ENCODE data around the gene TUBA4A. TPM values are rescaled to one million over a fixed set of nuclear protein-coding genes. Genes with fewer than 3 reads are reported as not detected.
"Not testable (repeated sequence)": the region's sequence is repeated elsewhere in the genome, so short reads cannot be mapped to it uniquely, and the experiment has no call there.

The TUBA4A gene
- total and polyA plus RNA-seq, 7 donors: 291 to 707 (median 556) TPM

DNA sequence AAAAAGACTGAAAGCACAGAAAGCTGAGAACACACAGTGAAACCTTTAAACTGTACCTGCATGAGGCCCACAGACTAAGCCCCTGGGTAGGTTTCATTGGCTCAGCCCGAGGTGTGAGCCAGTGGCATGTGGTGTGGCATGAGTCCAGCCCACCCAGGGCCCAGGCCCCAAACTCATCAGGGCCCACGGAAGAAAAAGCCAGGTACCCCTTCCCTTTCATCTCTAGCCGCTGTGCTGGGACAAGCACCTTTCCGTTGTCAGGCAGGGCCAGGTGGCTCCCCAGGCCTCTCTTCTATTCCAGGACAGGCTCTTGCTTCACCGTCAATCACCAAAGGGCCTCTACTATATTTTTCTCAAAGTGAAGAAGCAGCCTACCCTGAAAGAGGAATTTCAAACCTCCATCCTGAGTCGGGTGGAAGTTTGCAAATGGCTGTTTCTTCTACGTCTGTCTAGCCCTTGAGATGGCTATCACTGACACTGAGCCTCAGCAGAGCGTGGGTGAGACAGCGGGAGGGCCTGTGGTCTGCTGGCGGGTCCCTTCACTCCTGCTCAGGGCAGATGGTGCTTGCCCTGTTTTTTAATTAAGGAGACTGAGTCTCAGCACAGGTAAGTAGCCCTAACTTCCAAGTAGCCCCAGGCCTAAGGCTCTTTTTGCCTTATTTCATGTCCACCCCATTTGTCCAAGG lies 34.0 kb upstream of the TUBA4A start:
- intact Hi-C loops (cut with DNase I): no loop called here
- DNase-seq: no peak
- Histone ChIP-seq H3K27me3 (ENCODE audit: insufficient read depth in 3 of 3, low read length in 2 of 3) (no peaks in the 10 kb centered on the region), H3K27ac (no peak overlapping the region), H3K36me3 (ENCODE audit: insufficient read depth in 1 of 2, low read depth in 1 of 2) (peaks cover 0 to 40% of the 10 kb centered on the region in 2 donors), H3K4me3 (no peak overlapping the region), H3K9me3 (no peaks in the 10 kb centered on the region), H3K4me1 (no peaks in the 10 kb centered on the region)
- WGBS, 3 donors: 77 to 85% (median 80%) methylated on average over 10 of the region's 10 CpGs
- peak in 1 of 4 donors; percentile 12 for ATAC-seq
- TF ChIP-seq, protein P1, sequence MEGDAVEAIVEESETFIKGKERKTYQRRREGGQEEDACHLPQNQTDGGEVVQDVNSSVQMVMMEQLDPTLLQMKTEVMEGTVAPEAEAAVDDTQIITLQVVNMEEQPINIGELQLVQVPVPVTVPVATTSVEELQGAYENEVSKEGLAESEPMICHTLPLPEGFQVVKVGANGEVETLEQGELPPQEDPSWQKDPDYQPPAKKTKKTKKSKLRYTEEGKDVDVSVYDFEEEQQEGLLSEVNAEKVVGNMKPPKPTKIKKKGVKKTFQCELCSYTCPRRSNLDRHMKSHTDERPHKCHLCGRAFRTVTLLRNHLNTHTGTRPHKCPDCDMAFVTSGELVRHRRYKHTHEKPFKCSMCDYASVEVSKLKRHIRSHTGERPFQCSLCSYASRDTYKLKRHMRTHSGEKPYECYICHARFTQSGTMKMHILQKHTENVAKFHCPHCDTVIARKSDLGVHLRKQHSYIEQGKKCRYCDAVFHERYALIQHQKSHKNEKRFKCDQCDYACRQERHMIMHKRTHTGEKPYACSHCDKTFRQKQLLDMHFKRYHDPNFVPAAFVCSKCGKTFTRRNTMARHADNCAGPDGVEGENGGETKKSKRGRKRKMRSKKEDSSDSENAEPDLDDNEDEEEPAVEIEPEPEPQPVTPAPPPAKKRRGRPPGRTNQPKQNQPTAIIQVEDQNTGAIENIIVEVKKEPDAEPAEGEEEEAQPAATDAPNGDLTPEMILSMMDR (IDR thresholded peaks at IDR 0.05): no peak

DNA sequence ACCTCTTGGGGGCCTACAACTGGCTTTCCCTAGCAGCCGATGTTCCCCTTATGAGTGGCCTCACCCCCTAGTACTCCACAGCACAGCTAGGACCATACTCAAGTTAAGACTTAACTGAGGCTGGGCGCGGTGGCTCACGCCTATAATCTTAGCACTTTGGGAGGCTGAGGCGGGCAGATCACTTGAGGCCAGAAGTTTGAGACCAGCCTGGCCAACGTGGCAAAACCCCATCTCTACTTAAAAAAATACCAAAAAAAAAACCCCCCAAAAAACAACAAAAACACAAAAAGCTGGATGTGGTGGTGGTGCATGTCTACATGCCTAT lies 33.4 kb upstream of the TUBA4A start:
- H3K27me3 ChIP-seq (ENCODE audit: insufficient read depth in 3 of 3, low read length in 2 of 3); H3K4me1 ChIP-seq; H3K9me3 ChIP-seq; H3K27ac ChIP-seq; intact Hi-C loops (cut with DNase I); H3K4me3 ChIP-seq; ATAC-seq; DNase-seq: not testable (repeated sequence)
- WGBS, 3 donors: 77 to 90% (median 85%) methylated on average over 6 of the region's 6 CpGs
- H3K36me3 ChIP-seq (ENCODE audit: insufficient read depth in 1 of 2, low read depth in 1 of 2): peaks cover 0 to 46% of the 10 kb centered on the region in 2 donors

DNA sequence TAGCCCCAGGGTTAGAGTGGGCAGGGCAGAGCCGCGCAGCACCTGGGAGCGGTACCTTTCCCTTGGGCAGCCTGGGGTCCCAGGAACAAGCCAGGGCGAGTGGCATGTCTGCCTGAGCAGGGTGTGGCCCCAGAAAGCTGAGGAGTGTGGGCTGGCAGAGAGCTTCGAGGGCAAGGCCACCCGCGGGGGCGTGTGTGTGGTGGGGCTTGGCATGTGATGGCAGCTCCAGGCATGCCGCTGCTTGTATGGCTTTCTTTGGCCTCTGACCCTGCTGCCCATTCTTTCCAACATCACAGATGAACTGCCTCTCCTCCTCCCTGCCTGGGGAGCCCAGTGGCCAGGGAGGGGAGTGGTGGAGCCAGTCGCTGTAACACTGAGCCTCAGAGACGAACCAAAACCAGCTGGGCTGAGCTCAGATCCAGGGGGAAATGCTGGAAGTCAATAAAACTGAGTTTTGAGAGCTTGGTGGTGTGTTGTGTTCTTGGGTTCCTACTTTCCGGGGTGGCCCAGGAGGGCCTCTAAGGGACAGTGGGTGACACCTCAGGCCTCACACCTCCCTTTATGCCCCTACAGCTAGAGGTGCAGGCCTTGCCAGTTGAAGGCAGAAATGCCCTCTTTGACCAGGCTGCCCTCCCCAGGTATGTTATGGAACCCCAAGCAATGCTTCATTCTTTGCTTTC lies 32.9 kb upstream of the TUBA4A start:
- peak; percentile 10 to 27 (median 14) for ATAC-seq
- Histone ChIP-seq H3K4me3 (no peak overlapping the region), H3K9me3 (no peaks in the 10 kb centered on the region), H3K36me3 (ENCODE audit: insufficient read depth in 1 of 2, low read depth in 1 of 2) (peaks cover 0 to 51% of the 10 kb centered on the region in 2 donors), H3K27me3 (ENCODE audit: insufficient read depth in 3 of 3, low read length in 2 of 3) (no peaks in the 10 kb centered on the region), H3K27ac (no peak overlapping the region), H3K4me1 (no peaks in the 10 kb centered on the region)
- 66 to 75% (median 70%) methylated on average over 12 of the region's 12 CpGs for WGBS, 3 donors
- TF ChIP-seq, protein P1 (IDR thresholded peaks at IDR 0.05): no peak
- intact Hi-C loops (cut with DNase I): no loop called here
- no peak for DNase-seq

DNA sequence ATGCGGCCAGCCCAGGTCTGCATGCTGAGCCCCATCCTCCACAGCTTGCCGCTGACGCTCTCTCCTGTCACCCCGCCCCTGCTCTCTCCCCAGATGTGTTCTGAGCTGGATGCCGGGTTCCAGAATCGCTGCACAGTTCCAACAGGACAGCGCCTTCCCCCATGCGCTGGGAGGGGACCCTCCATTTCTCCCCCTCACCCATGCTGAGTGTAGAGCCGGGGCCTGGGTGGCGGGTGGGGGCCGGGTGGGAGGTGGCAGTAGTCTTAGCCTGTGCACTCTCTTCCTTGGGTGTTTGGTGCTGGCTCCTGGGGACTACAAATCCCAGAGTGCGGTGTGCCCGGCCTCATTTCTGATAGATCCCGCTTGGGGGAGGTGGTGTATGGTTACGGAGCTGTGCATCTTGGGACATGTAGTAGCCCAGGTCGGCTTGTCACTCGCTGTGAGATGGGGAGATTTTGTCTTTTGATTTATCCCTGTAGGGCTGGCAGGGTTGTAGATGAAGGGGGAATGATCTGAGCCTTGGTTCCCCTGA lies 32.2 kb upstream of the TUBA4A start:
- 60 to 64% (median 60%) methylated on average over 16 to 17 of the region's 17 CpGs for WGBS, 3 donors
- Histone ChIP-seq H3K9me3 (no peaks in the 10 kb centered on the region), H3K36me3 (ENCODE audit: insufficient read depth in 1 of 2, low read depth in 1 of 2) (peaks cover 0 to 57% of the 10 kb centered on the region in 2 donors), H3K4me3 (no peak overlapping the region), H3K4me1 (peaks cover 5% of the 10 kb centered on the region), H3K27me3 (ENCODE audit: insufficient read depth in 3 of 3, low read length in 2 of 3) (no peaks in the 10 kb centered on the region), H3K27ac (no peak overlapping the region)
- intact Hi-C loops (cut with DNase I): no loop called here
- ATAC-seq: peak; percentile 44 to 76 (median 70)
- no peak for DNase-seq
- TF ChIP-seq, protein P1 (IDR thresholded peaks at IDR 0.05): no peak

DNA sequence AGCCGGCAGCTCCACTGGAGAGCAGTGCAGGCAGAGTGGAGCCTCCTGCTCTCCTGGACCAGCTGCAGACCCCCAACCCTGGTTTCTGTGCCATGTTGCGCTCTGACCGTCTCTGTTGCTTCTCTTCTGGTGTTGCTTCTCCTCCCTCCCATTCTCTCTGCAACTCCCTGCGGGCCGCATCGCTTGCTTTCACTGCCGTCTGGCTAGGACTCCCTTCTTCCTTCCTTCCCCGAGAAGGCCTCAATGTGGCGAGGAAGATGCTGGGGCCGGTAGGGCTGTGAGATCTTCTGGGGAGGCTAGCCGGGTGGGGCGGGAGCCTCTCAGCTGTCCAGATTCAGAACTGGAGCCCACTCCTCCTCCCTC lies 31.6 kb upstream of the TUBA4A start:
- intact Hi-C loops (cut with DNase I): no loop called here
- no peak overlapping the region for H3K27ac ChIP-seq
- H3K4me3 ChIP-seq: no peak overlapping the region

More for the DNA sequence above, 31.6 kb upstream of the TUBA4A start:
- Histone ChIP-seq H3K9me3 (no peaks in the 10 kb centered on the region), H3K27me3 (ENCODE audit: insufficient read depth in 3 of 3, low read length in 2 of 3) (no peaks in the 10 kb centered on the region), H3K36me3 (ENCODE audit: insufficient read depth in 1 of 2, low read depth in 1 of 2) (peaks cover 0 to 64% of the 10 kb centered on the region in 2 donors), H3K4me1 (peaks cover 11% of the 10 kb centered on the region)
- no peak for ATAC-seq
- 77 to 80% (median 79%) methylated on average over 12 of the region's 12 CpGs for WGBS, 3 donors
- TF ChIP-seq, protein P1 (IDR thresholded peaks at IDR 0.05): no peak
- no peak for DNase-seq
